Measurements from ENCODE around the gene BAIAP3. TPM values are rescaled to one million over a fixed set of nuclear protein-coding genes. Genes with fewer than 3 reads are reported as not detected.

The BAIAP3 gene
- polyA plus RNA-seq, 1 donor from 2014 or later: 65.2 TPM

GRCh38 chr16:1330931-1331711, 2.3 kb upstream of the BAIAP3 start:
- no peak for TF ChIP-seq EZH2 (IDR thresholded peaks at IDR 0.05; ENCODE audit: borderline replicate concordance, insufficient read depth, low read length, poor library complexity, severe bottlenecking)
- no peak for TF ChIP-seq MXI1 (conservative IDR thresholded peaks at IDR 0.05; ENCODE audit: poor library complexity, severe bottlenecking)
- TF ChIP-seq TAF1 (IDR thresholded peaks at IDR 0.05; ENCODE audit: low read depth): no peak
- no peak for TF ChIP-seq CTCF (IDR thresholded peaks at IDR 0.05; ENCODE audit: poor library complexity, severe bottlenecking)
- TF ChIP-seq POLR2AphosphoS5 (IDR thresholded peaks at IDR 0.05): no peak
- no peak for TF ChIP-seq REST (IDR thresholded peaks at IDR 0.05; ENCODE audit: borderline replicate concordance)
- no peak for TF ChIP-seq RAD21 (conservative IDR thresholded peaks at IDR 0.05)
- TF ChIP-seq SMC3 (conservative IDR thresholded peaks at IDR 0.05; ENCODE audit: poor library complexity): no peak
- no peak for TF ChIP-seq EP300 (conservative IDR thresholded peaks at IDR 0.05; ENCODE audit: poor library complexity, severe bottlenecking)
- Histone ChIP-seq H3K79me2 (replicated peaks; ENCODE audit: insufficient read depth, low read length) (peaks cover 10% of the 10 kb centered on the region), H3K9ac (ENCODE audit: low read length) (peak overlapping the region; percentile 9), H3K4me2 (ENCODE audit: low read length) (no peak overlapping the region), H3F3A (ENCODE audit: insufficient read depth, low read length, poor library complexity, severe bottlenecking) (no peaks in the 10 kb centered on the region), H3K27ac (ENCODE audit: low read length) (no peak overlapping the region), H3K9me3 (ENCODE audit: low read length) (no peaks in the 10 kb centered on the region), H3K4me3 (ENCODE audit: low read length) (peak overlapping the region; percentile 76), H2AFZ (ENCODE audit: low read depth, low read length) (no peak overlapping the region), H4K20me1 (ENCODE audit: insufficient read depth) (no peaks in the 10 kb centered on the region), H3K36me3 (ENCODE audit: insufficient read depth, low read length) (no peaks in the 10 kb centered on the region), H3K9me2 (ENCODE audit: insufficient read depth, low read length) (no peaks in the 10 kb centered on the region), H3K27me3 (ENCODE audit: insufficient read depth, low read depth, low read length) (peaks cover 33% of the 10 kb centered on the region)

- TF ChIP-seq RAD21 (conservative IDR thresholded peaks at IDR 0.05) (no peak), POLR2AphosphoS5 (IDR thresholded peaks at IDR 0.05) (no peak), EZH2 (IDR thresholded peaks at IDR 0.05; ENCODE audit: borderline replicate concordance, insufficient read depth, low read length, poor library complexity, severe bottlenecking) (no peak), REST (IDR thresholded peaks at IDR 0.05; ENCODE audit: borderline replicate concordance) (no peak), MXI1 (conservative IDR thresholded peaks at IDR 0.05; ENCODE audit: poor library complexity, severe bottlenecking) (peak; percentile 26), EP300 (conservative IDR thresholded peaks at IDR 0.05; ENCODE audit: poor library complexity, severe bottlenecking) (no peak)
- no peak overlapping the region for H2AFZ ChIP-seq (ENCODE audit: low read depth, low read length)
- H3K36me3 ChIP-seq (ENCODE audit: insufficient read depth, low read length): no peaks in the 10 kb centered on the region
- peak overlapping the region; percentile 76 for H3K4me3 ChIP-seq (ENCODE audit: low read length)
- H3K4me2 ChIP-seq (ENCODE audit: low read length): no peak overlapping the region
- H3F3A ChIP-seq (ENCODE audit: insufficient read depth, low read length, poor library complexity, severe bottlenecking): no peaks in the 10 kb centered on the region
- H3K9ac ChIP-seq (ENCODE audit: low read length): peak overlapping the region; percentile 9
- H3K79me2 ChIP-seq (replicated peaks; ENCODE audit: insufficient read depth, low read length): peaks cover 17% of the 10 kb centered on the region
- no peaks in the 10 kb centered on the region for H3K9me3 ChIP-seq (ENCODE audit: low read length)
- H3K9me2 ChIP-seq (ENCODE audit: insufficient read depth, low read length): no peaks in the 10 kb centered on the region
- no peak overlapping the region for H3K27ac ChIP-seq (ENCODE audit: low read length)
- H3K27me3 ChIP-seq (ENCODE audit: insufficient read depth, low read depth, low read length): peaks cover 33% of the 10 kb centered on the region
- no peaks in the 10 kb centered on the region for H4K20me1 ChIP-seq (ENCODE audit: insufficient read depth)
Measured at GRCh38 chr16:1331712-1332617, 1.5 kb upstream of the BAIAP3 start.

Measured in neural cell (in vitro differentiated cells).